ENCODE results near the gene ZFP1. TPM values are rescaled to one million over a fixed set of nuclear protein-coding genes. Genes with fewer than 3 reads are reported as not detected.

The ZFP1 gene
- total RNA-seq, 1 donor from 2014 or later = 19.8 TPM

DNA sequence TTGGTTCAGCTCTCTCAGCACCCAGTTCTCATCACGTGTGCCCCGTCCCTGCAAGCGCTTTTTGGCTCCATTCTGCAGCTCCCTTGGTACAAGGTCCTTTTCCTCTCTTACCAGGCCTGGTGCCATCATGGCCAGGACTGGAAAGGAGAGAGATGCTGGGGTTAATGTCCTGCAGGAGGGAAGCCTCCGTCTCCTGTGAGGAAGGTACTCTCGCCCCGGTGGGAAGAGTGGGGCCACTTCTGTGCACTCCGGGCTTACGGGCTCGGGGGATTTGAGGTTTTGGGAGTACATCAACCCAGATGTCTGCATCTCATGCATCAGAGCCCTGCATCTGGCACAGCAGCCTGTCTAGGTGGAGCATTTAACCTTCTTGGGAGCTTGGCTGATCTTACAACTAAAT lies 48.5 kb downstream of the ZFP1 start:
- no peaks in the 10 kb centered on the region for H3K9me3 Mint-ChIP-seq
- no peak for DNase-seq (ENCODE audit: extremely low spot score, unreplicated experiment)
- H3K36me3 Mint-ChIP-seq = no peaks in the 10 kb centered on the region
- TF ChIP-seq, protein P1, sequence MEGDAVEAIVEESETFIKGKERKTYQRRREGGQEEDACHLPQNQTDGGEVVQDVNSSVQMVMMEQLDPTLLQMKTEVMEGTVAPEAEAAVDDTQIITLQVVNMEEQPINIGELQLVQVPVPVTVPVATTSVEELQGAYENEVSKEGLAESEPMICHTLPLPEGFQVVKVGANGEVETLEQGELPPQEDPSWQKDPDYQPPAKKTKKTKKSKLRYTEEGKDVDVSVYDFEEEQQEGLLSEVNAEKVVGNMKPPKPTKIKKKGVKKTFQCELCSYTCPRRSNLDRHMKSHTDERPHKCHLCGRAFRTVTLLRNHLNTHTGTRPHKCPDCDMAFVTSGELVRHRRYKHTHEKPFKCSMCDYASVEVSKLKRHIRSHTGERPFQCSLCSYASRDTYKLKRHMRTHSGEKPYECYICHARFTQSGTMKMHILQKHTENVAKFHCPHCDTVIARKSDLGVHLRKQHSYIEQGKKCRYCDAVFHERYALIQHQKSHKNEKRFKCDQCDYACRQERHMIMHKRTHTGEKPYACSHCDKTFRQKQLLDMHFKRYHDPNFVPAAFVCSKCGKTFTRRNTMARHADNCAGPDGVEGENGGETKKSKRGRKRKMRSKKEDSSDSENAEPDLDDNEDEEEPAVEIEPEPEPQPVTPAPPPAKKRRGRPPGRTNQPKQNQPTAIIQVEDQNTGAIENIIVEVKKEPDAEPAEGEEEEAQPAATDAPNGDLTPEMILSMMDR (conservative IDR thresholded peaks at IDR 0.05) = no peak
- no peak overlapping the region for H3K4me3 Mint-ChIP-seq
- H3K4me1 Mint-ChIP-seq (ENCODE audit: unreplicated experiment) = peaks cover 10% of the 10 kb centered on the region
- H3K27me3 Mint-ChIP-seq = peaks cover 4% of the 10 kb centered on the region
- no peak overlapping the region for H3K27ac Mint-ChIP-seq

DNA sequence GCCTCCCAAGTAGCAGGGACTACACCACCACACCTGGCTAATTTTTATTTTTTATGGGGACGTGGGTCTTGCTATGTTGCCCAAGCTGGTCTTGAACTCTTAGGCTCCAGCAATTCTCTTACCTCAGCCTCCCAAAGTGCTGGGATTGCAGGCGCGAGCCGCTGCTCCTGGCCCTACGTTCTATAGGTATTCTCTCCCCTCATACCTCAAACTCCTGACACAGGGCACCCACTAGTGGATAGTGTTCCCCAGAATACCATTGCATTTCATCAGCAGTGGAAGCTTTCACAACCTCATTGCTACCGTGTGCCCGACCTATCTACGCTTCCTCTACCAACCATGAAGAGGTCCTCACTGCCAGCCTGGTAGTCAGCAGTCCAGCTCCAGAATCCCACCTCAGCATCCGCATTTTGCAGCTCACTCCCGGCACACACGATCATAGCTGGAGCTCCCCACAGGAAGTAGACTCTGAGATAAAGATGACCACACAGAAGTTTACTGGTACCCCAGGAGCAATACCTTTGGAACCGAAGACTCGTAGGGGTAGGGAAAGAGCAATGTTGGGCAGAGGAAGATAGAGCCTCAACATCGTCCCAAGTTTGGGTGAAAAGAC lies 49.3 kb downstream of the ZFP1 start:
- Mint-ChIP-seq H3K9me3 (no peaks in the 10 kb centered on the region), H3K4me3 (no peak overlapping the region), H3K27ac (no peak overlapping the region), H3K36me3 (no peaks in the 10 kb centered on the region), H3K4me1 (ENCODE audit: unreplicated experiment) (peaks cover 10% of the 10 kb centered on the region), H3K27me3 (peaks cover 4% of the 10 kb centered on the region)
- TF ChIP-seq, protein P1 (conservative IDR thresholded peaks at IDR 0.05) = no peak
- no peak for DNase-seq (ENCODE audit: extremely low spot score, unreplicated experiment)

DNA sequence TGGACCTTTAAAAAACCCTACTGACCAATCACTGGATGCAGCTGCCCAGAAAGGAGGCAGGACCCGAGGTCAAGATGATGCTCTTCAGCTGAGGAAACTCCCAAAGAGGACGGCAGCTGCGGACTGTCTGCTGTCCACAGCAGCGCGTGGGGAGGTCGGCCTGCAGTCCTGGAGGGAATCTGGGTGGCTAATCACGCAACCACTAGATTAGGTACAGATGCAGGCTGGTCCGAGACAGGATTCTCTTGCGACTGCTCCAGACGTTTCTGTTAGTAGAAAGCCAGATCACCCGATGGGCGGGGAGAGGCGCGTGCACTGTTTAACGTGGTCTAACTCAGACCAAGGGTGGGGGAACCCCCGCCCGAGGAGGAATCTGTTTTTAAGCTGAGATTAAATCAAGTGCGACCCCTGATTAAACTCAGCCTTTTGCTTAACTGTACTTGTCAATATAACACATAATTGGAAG lies 49.8 kb downstream of the ZFP1 start:
- H3K4me3 Mint-ChIP-seq = no peak overlapping the region
- no peaks in the 10 kb centered on the region for H3K9me3 Mint-ChIP-seq
- DNase-seq (ENCODE audit: extremely low spot score, unreplicated experiment) = no peak
- H3K27me3 Mint-ChIP-seq = peaks cover 4% of the 10 kb centered on the region
- no peaks in the 10 kb centered on the region for H3K36me3 Mint-ChIP-seq
- TF ChIP-seq, protein P1 (conservative IDR thresholded peaks at IDR 0.05) = no peak
- H3K27ac Mint-ChIP-seq = no peak overlapping the region
- peaks cover 10% of the 10 kb centered on the region for H3K4me1 Mint-ChIP-seq (ENCODE audit: unreplicated experiment)

DNA sequence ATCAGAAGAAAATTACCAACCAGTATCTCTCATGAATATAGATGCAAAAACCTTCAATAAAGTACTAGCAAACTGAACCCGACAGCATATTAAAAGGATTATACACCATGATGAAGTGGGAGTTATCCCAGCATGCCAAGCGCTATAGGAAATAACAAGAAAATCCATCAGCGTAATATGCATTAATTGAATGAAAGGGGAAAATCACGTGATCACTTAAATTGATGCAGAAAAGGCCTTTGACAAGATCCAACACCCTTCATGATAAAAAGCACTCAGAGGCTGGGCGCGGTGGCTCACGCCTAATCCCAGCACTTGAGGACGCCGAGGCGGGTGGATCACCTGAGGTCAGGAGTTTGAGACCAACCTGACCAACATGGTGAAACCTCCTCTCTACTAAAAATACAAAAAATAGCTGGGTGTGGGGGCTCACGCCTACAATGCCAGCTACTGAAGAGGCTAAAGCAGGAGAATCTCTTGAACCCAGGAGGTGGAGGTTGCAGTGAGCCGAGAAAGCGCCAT lies 53.8 kb downstream of the ZFP1 start:
- H3K36me3 Mint-ChIP-seq = no peaks in the 10 kb centered on the region
- H3K27ac Mint-ChIP-seq = no peak overlapping the region
- H3K27me3 Mint-ChIP-seq = peaks cover 4% of the 10 kb centered on the region
- no peak overlapping the region for H3K4me3 Mint-ChIP-seq
- TF ChIP-seq, protein P1 (conservative IDR thresholded peaks at IDR 0.05) = no peak
- DNase-seq (ENCODE audit: extremely low spot score, unreplicated experiment) = no peak
- H3K4me1 Mint-ChIP-seq (ENCODE audit: unreplicated experiment) = peaks cover 14% of the 10 kb centered on the region
- H3K9me3 Mint-ChIP-seq = no peaks in the 10 kb centered on the region

DNA sequence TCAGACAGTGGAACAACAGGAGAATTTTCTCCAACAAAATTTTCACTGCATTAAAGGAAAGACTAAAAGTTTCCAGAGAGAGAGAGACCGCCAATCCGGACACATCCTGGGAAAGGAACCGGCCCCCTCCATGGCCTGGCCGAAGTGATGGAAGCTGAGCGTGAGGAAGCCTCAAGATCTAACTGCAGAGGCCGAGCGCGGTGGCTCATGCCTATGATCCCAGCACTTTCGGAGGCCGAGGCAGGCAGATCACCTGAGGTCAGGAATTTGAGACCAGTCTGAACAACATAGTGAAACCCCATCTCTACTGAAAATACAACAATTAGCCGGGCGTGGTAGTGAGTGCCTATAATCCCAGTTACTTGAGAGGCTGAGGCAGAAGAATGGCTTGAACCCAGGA lies 54.8 kb downstream of the ZFP1 start:
- Mint-ChIP-seq H3K27me3 (no peaks in the 10 kb centered on the region), H3K4me3 (no peak overlapping the region), H3K4me1 (ENCODE audit: unreplicated experiment) (peaks cover 8% of the 10 kb centered on the region), H3K9me3 (no peaks in the 10 kb centered on the region), H3K36me3 (no peaks in the 10 kb centered on the region), H3K27ac (no peak overlapping the region)
- TF ChIP-seq, protein P1 (conservative IDR thresholded peaks at IDR 0.05) = no peak
- DNase-seq (ENCODE audit: extremely low spot score, unreplicated experiment) = no peak

All from type B pancreatic cell (in vitro differentiated cells).